HG03060 (cell line): Measurements from ENCODE around the gene LUZP2.

Source experiments
- ATAC-seq: cut with Tn5 transposase; IDR thresholded peaks from one replicate; pipeline ENCODE4 v1.9.1; 2021; ENCODE audit warnings: low read depth, moderate number of reproducible peaks; ENCODE audit not compliant: unreplicated experiment

Gene LUZP2

GRCh38 chr11:25039165-25039564 is 542.3 kb downstream of the LUZP2 start:
- no peak for ATAC-seq

DNA sequence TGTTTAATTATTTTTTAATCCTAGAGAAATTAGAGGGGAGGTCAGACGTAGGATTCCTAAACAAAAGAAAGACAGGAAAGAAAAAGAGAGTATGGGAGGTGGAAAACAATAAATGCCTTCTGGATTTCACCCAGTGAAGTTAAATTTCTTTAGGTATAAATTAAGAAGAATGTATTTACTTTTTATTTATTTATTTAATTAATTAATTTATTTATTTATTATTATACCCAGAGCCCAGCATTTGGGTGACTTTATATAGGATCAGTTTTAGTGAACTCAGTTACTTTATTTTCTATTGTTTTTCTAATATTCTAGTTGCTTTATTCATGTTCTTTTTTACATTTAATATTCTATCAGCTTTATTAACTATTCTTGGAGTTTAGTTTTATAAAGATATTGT is 551.8 kb downstream of the LUZP2 start:
- ATAC-seq = no peak

- ATAC-seq = no peak
Observed at GRCh38 chr11:25052844-25053243, 556.0 kb downstream of the LUZP2 start.

GRCh38 chr11:25057861-25058260 is 561.0 kb downstream of the LUZP2 start:
- no peak for ATAC-seq

DNA sequence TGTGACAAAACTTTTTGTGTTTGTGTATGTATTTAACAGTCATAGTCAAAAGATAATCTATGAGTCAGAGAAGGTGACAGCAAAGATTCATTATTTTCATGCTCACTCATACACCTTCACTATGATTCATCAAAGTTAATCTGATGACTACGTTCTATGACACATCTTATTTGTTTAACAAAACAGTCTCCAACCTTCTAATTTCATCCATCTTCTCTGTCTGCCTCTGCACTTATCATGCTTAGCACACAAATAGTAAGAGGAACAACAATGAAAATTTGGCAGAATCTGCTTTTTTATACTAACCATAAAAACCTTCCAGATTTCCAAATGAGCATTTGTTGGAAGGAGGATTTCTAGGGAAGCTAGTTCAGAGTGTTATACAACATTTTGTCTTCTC is 568.9 kb downstream of the LUZP2 start:
- no peak for ATAC-seq

- no peak for ATAC-seq
Observed at GRCh38 chr11:25066706-25067105, 569.9 kb downstream of the LUZP2 start.

GRCh38 chr11:25068451-25068850 is 571.6 kb downstream of the LUZP2 start:
- ATAC-seq = no peak

DNA sequence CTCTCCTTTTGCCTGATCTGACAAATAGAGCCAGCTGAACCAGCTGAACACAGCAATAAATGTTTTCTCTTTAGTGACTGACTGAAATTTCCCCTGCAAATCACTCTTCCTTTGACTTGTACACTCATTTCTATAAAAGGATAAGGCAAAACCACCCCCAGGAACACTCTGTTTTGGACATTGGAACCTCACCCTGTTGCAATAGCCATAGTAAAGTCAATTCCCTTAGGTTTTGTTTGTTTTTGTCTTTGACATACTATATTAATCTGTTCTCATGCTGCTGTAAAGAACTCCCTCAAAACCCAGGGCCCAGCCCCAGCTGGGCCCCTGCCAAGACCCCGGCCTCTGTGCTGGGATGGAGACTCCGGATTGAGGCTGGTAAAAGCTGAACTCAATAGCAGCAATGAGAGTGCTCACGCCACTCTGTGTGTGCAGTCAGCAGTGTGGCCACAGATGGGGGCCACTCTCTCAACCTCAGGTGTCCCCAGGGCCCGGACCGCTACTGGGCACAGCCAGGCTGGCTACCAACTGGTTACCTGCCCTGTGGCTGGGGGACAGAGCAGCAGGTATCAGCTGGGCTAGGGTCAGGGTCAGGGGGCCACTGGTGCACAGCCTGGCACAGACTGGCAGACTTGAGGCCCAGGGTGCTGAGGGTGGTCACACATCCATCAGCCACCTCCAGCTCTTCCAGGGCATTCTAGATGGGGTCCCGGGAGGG is 597.4 kb downstream of the LUZP2 start:
- ATAC-seq = no peak

- ATAC-seq = no peak
Observed at GRCh38 chr11:25119416-25119815, 622.6 kb downstream of the LUZP2 start.
